HG02973 (cell line): ENCODE data around the gene ART5.
"Not testable (repeated sequence)": the region's sequence is repeated elsewhere in the genome, so short reads cannot be mapped to it uniquely, and the experiment has no call there.

Experiments used
- ATAC-seq: cut with Tn5 transposase; IDR thresholded peaks from one replicate; pipeline ENCODE4 v1.9.1; 2021; ENCODE audit warnings: moderate library complexity; ENCODE audit not compliant: unreplicated experiment

Gene ART5

DNA sequence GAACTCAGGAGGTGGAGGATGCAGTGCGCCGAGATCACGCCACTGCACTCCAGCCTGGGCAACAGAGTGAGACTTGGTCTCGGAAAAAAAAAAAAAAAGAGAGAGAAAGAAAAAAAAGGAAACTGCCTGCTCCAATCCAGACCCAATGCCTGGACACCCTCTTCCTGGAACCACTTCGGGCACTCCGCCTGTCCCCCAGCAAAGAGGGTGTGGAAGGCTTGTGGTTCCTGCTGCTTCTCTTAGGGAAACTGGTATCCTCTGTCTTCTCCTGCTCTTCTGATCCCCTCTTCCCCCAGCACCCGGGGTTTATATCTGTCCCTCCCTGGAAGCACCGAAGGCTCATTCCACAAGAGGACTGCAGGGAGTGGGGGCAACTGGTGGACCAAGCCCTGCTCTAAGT, 16.5 kb upstream of the ART5 start:
- no peak for ATAC-seq

- not testable (repeated sequence) for ATAC-seq
These were observed 15.5 kb upstream of the ART5 start for GRCh38 chr11:3657331-3657730.

GRCh38 chr11:3655547-3655946, 13.8 kb upstream of the ART5 start:
- no peak for ATAC-seq

GRCh38 chr11:3652514-3652913, 10.7 kb upstream of the ART5 start:
- ATAC-seq: not testable (repeated sequence)

- not testable (repeated sequence) for ATAC-seq
These were observed 7.6 kb upstream of the ART5 start for GRCh38 chr11:3649374-3649773.

DNA sequence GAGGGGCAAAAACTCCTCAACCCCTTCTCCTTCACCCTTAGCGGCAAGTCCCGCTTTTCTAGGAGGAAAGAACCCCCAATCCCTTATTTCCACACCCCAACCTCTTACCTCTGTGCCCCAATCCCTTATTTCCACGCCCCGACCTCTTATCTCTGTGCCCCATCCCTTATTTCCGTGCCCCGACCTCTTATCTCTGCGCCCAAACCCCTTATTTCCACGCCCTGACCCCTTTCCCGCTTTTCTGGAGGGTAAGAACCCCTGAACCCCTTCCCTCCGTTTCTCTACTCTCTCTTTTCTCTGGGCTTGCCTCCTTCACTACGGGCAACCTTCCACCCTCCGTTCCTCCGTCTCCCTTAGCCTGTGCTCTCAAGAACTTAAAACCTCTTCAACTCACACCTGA, 7.1 kb upstream of the ART5 start:
- ATAC-seq: not testable (repeated sequence)

DNA sequence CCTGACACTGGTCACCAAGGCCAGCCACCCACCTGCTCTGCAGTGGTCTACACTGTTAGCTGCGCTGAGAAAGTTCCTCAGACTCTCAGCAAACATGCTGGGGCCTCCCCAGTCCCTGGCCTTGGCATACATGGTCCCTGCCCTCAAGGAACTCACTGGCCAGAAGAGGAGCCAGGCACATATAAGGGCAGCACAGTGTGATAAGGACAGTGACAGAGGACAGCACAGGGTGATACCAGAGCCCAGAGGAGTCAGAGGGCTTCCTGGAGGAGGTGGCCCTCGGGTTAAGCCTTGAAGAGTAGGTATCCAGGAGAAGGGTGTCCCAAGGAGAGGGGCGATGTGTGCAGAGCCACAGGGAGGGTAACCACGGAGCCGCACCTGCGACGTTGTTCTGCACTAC, 3.8 kb upstream of the ART5 start:
- no peak for ATAC-seq

DNA sequence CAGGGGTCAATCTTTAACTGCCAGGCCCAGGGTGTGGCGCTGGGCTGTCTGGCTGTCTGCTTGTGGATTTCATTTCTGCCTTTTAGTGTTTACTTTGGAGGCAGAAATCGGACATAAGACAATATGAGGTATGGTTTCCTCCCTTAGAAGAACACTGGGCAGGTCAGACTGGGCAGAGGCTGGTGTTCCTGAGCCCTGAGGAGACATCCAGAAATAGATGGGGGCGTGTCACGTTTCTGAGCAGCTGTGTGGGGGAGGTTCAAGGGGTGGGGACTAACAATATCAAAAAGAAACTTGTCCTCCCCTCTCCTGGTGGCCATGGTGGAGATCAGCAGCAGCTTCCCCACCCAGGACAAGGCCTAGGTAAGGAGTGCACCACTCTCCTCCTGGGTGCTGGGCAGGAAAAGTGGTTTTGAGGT, 3.0 kb upstream of the ART5 start, which contains the start of gene ART1:
Gene ART1, plus strand, starts transcription at position 312 of the 419 bp plus-strand sequence. CDS start 14,086 bp downstream, outside the sequence.
- ATAC-seq: no peak

GRCh38 chr11:3643102-3643546, 1.3 kb upstream of the ART5 start:
- ATAC-seq: not testable (repeated sequence)

GRCh38 chr11:3642071-3642951, 519 bp upstream of the ART5 start:
- ATAC-seq: no peak

DNA sequence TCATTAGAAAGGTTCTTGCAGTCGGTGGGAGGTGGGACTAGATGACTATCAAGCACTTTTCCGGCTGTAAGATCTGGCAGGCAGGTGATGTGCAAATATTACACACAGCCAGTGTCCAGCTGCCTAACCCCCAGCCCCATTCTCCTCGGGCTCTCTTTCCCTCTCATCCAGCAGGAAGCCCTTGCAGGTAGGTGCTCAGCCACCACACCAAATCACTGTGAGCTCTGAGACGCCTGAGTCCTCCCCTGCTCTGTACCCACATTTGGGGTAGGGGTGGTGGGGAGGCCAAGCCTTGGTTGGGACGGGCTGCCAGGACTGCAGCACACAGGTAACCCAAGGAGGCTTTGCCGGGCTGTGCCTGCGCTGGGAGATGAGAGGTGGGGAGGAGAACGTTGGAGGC, 601 bp downstream of the ART5 start:
- no peak for ATAC-seq

DNA sequence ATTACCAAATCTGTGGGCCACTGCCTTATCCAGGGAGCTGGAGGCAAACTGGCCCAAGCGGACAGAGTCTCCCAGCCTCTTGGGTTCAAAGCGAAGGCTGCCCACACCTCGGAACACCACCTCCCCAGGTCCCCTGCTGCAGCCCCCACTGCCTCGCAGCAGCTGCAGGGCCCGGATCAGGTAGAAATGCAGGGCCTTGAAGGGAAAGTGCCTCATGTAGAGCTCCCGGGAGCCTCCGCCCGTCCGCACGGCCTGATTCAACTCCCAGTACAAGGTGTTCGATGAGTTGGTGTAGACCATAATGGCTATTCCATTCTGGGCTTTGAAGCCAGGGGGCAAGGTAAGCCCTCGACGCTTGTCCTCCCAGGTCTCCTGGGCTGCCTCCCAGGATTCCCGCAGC, 2.0 kb downstream of the ART5 start:
- no peak for ATAC-seq

DNA sequence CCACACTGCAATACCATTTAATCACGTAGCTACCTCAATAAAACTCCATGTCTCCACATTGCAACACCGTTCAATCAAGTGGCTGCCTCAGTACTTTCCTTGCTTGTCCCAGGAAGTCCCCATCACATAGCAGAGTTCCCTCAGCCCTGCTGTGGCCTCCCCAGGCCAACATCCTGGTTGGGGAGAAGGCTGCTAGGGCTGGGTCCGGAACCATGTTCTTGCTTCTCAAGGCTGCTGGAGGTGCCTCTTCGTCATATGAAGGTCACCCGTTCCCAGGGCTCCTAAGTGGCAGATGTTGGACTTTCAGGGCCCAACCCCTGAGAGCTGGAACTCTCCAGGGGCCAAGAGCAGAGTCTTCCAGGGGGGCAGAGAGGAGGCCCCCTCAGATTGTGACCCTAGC, 3.3 kb downstream of the ART5 start:
- no peak for ATAC-seq

DNA sequence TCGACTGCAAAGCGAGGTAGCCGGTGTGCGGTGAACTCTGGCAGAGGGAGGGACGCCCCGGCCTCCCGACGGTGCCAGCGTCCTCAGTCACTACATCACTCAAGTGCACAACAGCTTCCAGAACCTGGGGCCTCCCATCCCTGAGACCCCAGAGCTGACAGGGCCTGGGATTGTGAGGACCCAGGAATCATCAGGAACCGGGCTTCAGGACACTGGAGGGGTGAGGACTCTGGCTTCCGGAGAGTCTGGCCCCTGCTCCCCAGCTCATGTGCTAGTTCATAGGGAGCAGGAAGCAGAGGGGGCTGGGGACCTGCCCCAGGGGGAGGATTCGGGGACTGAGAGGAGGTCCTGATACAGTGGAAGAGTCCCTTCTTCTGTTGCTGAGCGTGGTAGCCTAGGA, 4.6 kb downstream of the ART5 start:
- no peak for ATAC-seq

GRCh38 chr11:3635641-3636375, 6.0 kb downstream of the ART5 start:
- no peak for ATAC-seq

GRCh38 chr11:3632070-3632660, 9.6 kb downstream of the ART5 start:
- no peak for ATAC-seq

GRCh38 chr11:3631331-3631730, 10.5 kb downstream of the ART5 start:
- ATAC-seq: no peak

- ATAC-seq: no peak
These were observed 14.5 kb downstream of the ART5 start for GRCh38 chr11:3627291-3627690.

- no peak for ATAC-seq
These were observed 15.4 kb downstream of the ART5 start for GRCh38 chr11:3626250-3626960.

GRCh38 chr11:3623767-3624458, 17.9 kb downstream of the ART5 start:
- ATAC-seq: no peak
